Measurements from ENCODE around the gene ESRRA. TPM values are rescaled to one million over a fixed set of nuclear protein-coding genes. Genes with fewer than 3 reads are reported as not detected.
A peak's percentile ranks its signal among the peaks of the same experiment; 100 is the strongest.

The ESRRA gene
- total RNA-seq: 10 to 100 TPM; 10.8 to 78.3 TPM
- 10 to 100 TPM; 67.7 to 88.4 TPM for polyA plus RNA-seq
- long read RNA-seq, donor 1, transcript ESRRA-201 (7 exons, 2,215 nt): major isoform, 6 of 471 reads
- long read RNA-seq, donor 1, partial matches to known transcripts: 465 of 471 reads
- long read RNA-seq, donor 1, other reads (novel, unspliced or antisense): 0 of 471 reads
- long read RNA-seq, donor 2, partial matches to known transcripts: 71 of 254 reads
- long read RNA-seq, donor 2, other reads (novel, unspliced or antisense): 183 of 254 reads
- long read RNA-seq, donor 3, partial matches to known transcripts: 265 of 267 reads
- long read RNA-seq, donor 3, other reads (novel, unspliced or antisense): 0 of 267 reads
- long read RNA-seq, donor 4: 0 reads
- long read RNA-seq, donor 5, partial matches to known transcripts: 98 of 458 reads
- long read RNA-seq, donor 5, other reads (novel, unspliced or antisense): 358 of 458 reads

GRCh38 chr11:64305075-64305690 is at the start of gene ESRRA:
ESRRA (plus strand) TSS chr11:64305524; CDS start chr11:64307180, 1,656 bp downstream.
- WGBS, 2 donors: 0 to 1% methylated on average over 54 to 81 of the region's 81 CpGs
- peak within 1 kb of the TSS in 1 of 2 donors; percentile 71 for H3K9ac ChIP-seq (ENCODE audit: insufficient read depth in 1 of 2, low read length in 2 of 2)
- ATAC-seq (ENCODE audit: insufficient read depth, low FRiP score) (peak; percentile 92), DNase-seq (peak; percentile 98 to 99 (median 99))
- peak within 1 kb of the TSS; percentile 60 for H3K4me3 ChIP-seq
- H3K27ac ChIP-seq (ENCODE audit: low read depth in 1 of 2, low read length in 1 of 2): peak within 1 kb of the TSS; percentile 93 to 96
- H3K27me3 ChIP-seq (ENCODE audit: control insufficient read depth in 3 of 3, insufficient read depth in 3 of 3, low read length in 2 of 3): peaks cover 0 to 18% (median 13%) of the 10 kb centered on the region in 3 donors
- TF ChIP-seq, protein P1, sequence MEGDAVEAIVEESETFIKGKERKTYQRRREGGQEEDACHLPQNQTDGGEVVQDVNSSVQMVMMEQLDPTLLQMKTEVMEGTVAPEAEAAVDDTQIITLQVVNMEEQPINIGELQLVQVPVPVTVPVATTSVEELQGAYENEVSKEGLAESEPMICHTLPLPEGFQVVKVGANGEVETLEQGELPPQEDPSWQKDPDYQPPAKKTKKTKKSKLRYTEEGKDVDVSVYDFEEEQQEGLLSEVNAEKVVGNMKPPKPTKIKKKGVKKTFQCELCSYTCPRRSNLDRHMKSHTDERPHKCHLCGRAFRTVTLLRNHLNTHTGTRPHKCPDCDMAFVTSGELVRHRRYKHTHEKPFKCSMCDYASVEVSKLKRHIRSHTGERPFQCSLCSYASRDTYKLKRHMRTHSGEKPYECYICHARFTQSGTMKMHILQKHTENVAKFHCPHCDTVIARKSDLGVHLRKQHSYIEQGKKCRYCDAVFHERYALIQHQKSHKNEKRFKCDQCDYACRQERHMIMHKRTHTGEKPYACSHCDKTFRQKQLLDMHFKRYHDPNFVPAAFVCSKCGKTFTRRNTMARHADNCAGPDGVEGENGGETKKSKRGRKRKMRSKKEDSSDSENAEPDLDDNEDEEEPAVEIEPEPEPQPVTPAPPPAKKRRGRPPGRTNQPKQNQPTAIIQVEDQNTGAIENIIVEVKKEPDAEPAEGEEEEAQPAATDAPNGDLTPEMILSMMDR (IDR thresholded peaks at IDR 0.05; ENCODE audit: control extremely low read depth, extremely low read depth): no peak
- H3K9me3 ChIP-seq (ENCODE audit: control insufficient read depth in 4 of 4, insufficient read depth in 3 of 4, low read length in 3 of 4): no peaks in the 10 kb centered on the region
- H3K36me3 ChIP-seq (ENCODE audit: control insufficient read depth in 4 of 4, insufficient read depth in 4 of 4, low read length in 4 of 4): no peaks in the 10 kb centered on the region
- H3K4me1 ChIP-seq (ENCODE audit: control insufficient read depth in 5 of 5, insufficient read depth in 5 of 5, low read length in 5 of 5): peaks cover 0 to 18% (median 4%) of the 10 kb centered on the region in 5 donors

- H3K4me3 ChIP-seq: no peak overlapping the region
- H3K4me1 ChIP-seq (ENCODE audit: control insufficient read depth in 5 of 5, insufficient read depth in 5 of 5, low read length in 5 of 5): peaks cover 0 to 12% (median 9%) of the 10 kb centered on the region in 5 donors
- H3K27ac ChIP-seq (ENCODE audit: low read depth in 1 of 2, low read length in 1 of 2): no peak overlapping the region
- TF ChIP-seq, protein P1 (IDR thresholded peaks at IDR 0.05; ENCODE audit: control extremely low read depth, extremely low read depth): no peak
- peaks cover 0 to 51% (median 15%) of the 10 kb centered on the region in 4 donors for H3K36me3 ChIP-seq (ENCODE audit: control insufficient read depth in 4 of 4, insufficient read depth in 4 of 4, low read length in 4 of 4)
- WGBS, 2 donors: 90 to 93% methylated on average over 14 to 15 of the region's 15 CpGs
- H3K9ac ChIP-seq (ENCODE audit: insufficient read depth in 1 of 2, low read length in 2 of 2): no peak overlapping the region
- H3K27me3 ChIP-seq (ENCODE audit: control insufficient read depth in 3 of 3, insufficient read depth in 3 of 3, low read length in 2 of 3): no peaks in the 10 kb centered on the region
- DNase-seq: no peak
- no peak for ATAC-seq (ENCODE audit: insufficient read depth, low FRiP score)
- no peaks in the 10 kb centered on the region for H3K9me3 ChIP-seq (ENCODE audit: control insufficient read depth in 4 of 4, insufficient read depth in 3 of 4, low read length in 3 of 4)
Measured at GRCh38 chr11:64256300-64256699, 49.0 kb upstream of the ESRRA start.

DNA sequence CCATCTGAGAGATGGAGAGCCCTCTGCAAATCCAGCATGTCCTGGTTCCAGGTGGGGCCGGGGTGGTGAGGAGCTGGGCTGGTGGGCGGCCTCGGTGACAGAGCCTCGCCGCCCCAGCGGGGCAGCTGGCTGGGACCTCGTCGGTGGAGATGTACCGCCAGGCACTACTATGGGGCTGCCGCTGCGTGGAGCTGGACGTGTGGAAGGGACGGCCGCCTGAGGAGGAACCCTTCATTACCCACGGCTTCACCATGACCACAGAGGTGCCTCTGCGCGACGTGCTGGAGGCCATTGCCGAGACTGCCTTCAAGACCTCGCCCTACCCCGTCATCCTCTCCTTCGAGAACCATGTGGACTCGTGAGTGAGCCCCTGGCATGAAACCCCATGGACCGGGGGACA is 47.0 kb upstream of the ESRRA start:
- Histone ChIP-seq H3K36me3 (ENCODE audit: control insufficient read depth in 4 of 4, insufficient read depth in 4 of 4, low read length in 4 of 4) (peaks cover 0 to 71% (median 15%) of the 10 kb centered on the region in 4 donors), H3K27me3 (ENCODE audit: control insufficient read depth in 3 of 3, insufficient read depth in 3 of 3, low read length in 2 of 3) (no peaks in the 10 kb centered on the region), H3K9ac (ENCODE audit: insufficient read depth in 1 of 2, low read length in 2 of 2) (no peak overlapping the region), H3K4me3 (no peak overlapping the region), H3K4me1 (ENCODE audit: control insufficient read depth in 5 of 5, insufficient read depth in 5 of 5, low read length in 5 of 5) (no peaks in the 10 kb centered on the region), H3K9me3 (ENCODE audit: control insufficient read depth in 4 of 4, insufficient read depth in 3 of 4, low read length in 3 of 4) (no peaks in the 10 kb centered on the region), H3K27ac (ENCODE audit: low read depth in 1 of 2, low read length in 1 of 2) (no peak overlapping the region)
- 90 to 94% methylated on average over 24 of the region's 24 CpGs for WGBS, 2 donors
- ATAC-seq (ENCODE audit: insufficient read depth, low FRiP score): no peak
- TF ChIP-seq, protein P1 (IDR thresholded peaks at IDR 0.05; ENCODE audit: control extremely low read depth, extremely low read depth): no peak
- no peak for DNase-seq

Data from lung (tissue), 16 donors.